K562 (cell line): ENCODE data around the gene PPP4R3B. TPM values are rescaled to one million over a fixed set of nuclear protein-coding genes. Genes with fewer than 3 reads are reported as not detected.

ENCODE experiments used
- AFF4 ChIP-seq: sonication (generic); formaldehyde crosslinking; IDR thresholded peaks from 2 replicates; pipeline ENCODE4 v1.8.0; 2023; ENCODE audit warnings: mild to moderate bottlenecking, missing genetic modification reagents
- CC2D1A ChIP-seq: fragments of 450-650 bp; IDR thresholded peaks from 2 replicates; pipeline ENCODE4 v1.6.1; 2017; ENCODE audit warnings: mild to moderate bottlenecking
- E2F6 ChIP-seq, 2 experiments: IDR thresholded peaks; 2 replicates each; pipeline ENCODE4 v1.6.1; 2011; ENCODE audit warnings: borderline replicate concordance in 1 of 2, control low read depth in 1 of 2, low read depth in 1 of 2, low read length in 1 of 2, mild to moderate bottlenecking in 1 of 2, mixed read lengths in 1 of 2, moderate library complexity in 1 of 2; ENCODE audit not compliant: insufficient read depth in 1 of 2, insufficient read length in 1 of 2, poor library complexity in 1 of 2, severe bottlenecking in 1 of 2; ENCODE audit errors: extremely low read depth in 1 of 2
- FOXP4 ChIP-seq: sonication (generic); formaldehyde crosslinking; IDR thresholded peaks from 2 replicates; pipeline ENCODE4 v1.8.0; 2022; ENCODE audit warnings: mild to moderate bottlenecking, missing genetic modification reagents, borderline replicate concordance
- MAZ ChIP-seq, 2 experiments: fragments of 450-650 bp in 1 of 2; sonication (generic) in 1 of 2; formaldehyde crosslinking; IDR thresholded peaks in 1 of 2; conservative IDR thresholded peaks in 1 of 2; 2 replicates each; pipeline versions ENCODE4 v1.4.0 to v1.5.0; 2020; ENCODE audit warnings: mild to moderate bottlenecking in 1 of 2, missing genetic modification reagents in 1 of 2
- MLLT1 ChIP-seq, 2 experiments: fragments of 450-650 bp; IDR thresholded peaks; 2 replicates each; pipeline ENCODE4 v1.6.1; 2016
- NCOA1 ChIP-seq: fragments of 450-650 bp; IDR thresholded peaks from 2 replicates; pipeline ENCODE4 v1.6.1; 2016; ENCODE audit warnings: low read depth
- NFYB ChIP-seq: IDR thresholded peaks from 2 replicates; pipeline ENCODE4 v1.6.1; 2011; ENCODE audit warnings: mild to moderate bottlenecking, moderate library complexity; ENCODE audit not compliant: insufficient read length; ENCODE audit errors: extremely low read depth
- SAFB2 ChIP-seq: fragments of 200-400 bp; formaldehyde crosslinking; IDR thresholded peaks from 2 replicates; pipeline ENCODE4 v1.6.1; 2018; ENCODE audit warnings: borderline replicate concordance, low read length, low read depth, moderate library complexity; ENCODE audit not compliant: severe bottlenecking
- SRSF1 ChIP-seq: fragments of 200-400 bp; formaldehyde crosslinking; IDR thresholded peaks from 2 replicates; pipeline ENCODE4 v1.6.1; 2017; ENCODE audit warnings: mild to moderate bottlenecking, low read depth, low read length, moderate library complexity
- ZBTB9 ChIP-seq: fragments of 450-650 bp; formaldehyde crosslinking; IDR thresholded peaks from 2 replicates; pipeline ENCODE4 v1.4.0; 2020; ENCODE audit warnings: mild to moderate bottlenecking, moderate library complexity
- ZC3H4 ChIP-seq: sonication (generic); formaldehyde crosslinking; IDR thresholded peaks from 2 replicates; pipeline ENCODE4 v1.9.0; 2021; ENCODE audit warnings: missing genetic modification reagents, borderline replicate concordance
- polyA plus RNA-seq, 8 experiments: library from polyadenylated mRNA; depleted of rRNA in 4 of 8; stranded (reverse) in 5 of 8; unstranded in 3 of 8; fragments of >200 nt; fragmentation: Nextera tagmentation in 2 of 8; fragmentation: Illumina TruSeq in 1 of 8; extraction: Ambion mirVana in 2 of 8; extraction: Trizol in 1 of 8; gene quantifications; 2 replicates each; pipeline versions ENCODE4 v1.2.1 to v1.2.3, GENCODE V29; 2011 to 2014; ENCODE audit warnings: inconsistent platforms in 1 of 8, missing spikeins in 1 of 8
- total RNA-seq, 7 experiments: library from RNA; depleted of rRNA in 6 of 7; stranded (reverse); fragments of >200 nt in 6 of 7; fragmentation: Illumina TruSeq in 2 of 7; extraction: Trizol in 2 of 7; gene quantifications; 2 replicates each; pipeline versions ENCODE4 v1.2.1 to v1.2.3, GENCODE V29; 2011 to 2021; ENCODE audit warnings: low replicate concordance in 1 of 7

The PPP4R3B gene
- total and polyA plus RNA-seq, 9 of the 15 experiments (the other 6 are each of a cell fraction or from before 2014, with no cell fraction given) = 13.2 to 59.2 (median 41.9) TPM

- TF ChIP-seq AFF4 (CRISPR knock-in tag) (peak; percentile 91), MAZ (CRISPR knock-in tag; conservative IDR thresholded peaks at IDR 0.05 in 1 of 2, IDR thresholded peaks at IDR 0.05 in 1 of 2) (peak; percentile 90 to 91), NFYB (peak; percentile 31), MLLT1 (IDR thresholded peaks at IDR 0.05) (peak; percentile 52 to 55; a peak in 3 of 4 replicates), ZBTB9 (CRISPR knock-in tag) (0 out of 2 replicates have a peak, but pooled peaks have one; percentile 9), SAFB2 (no peak), FOXP4 (CRISPR knock-in tag) (no peak), ZC3H4 (peak; percentile 75; the same call in 1 of the 2 replicates), SRSF1 (0 out of 2 replicates have a peak, but pooled peaks have one; percentile 39), NCOA1 (peak; percentile 59), E2F6 (IDR thresholded peaks at IDR 0.05; ENCODE audit: borderline replicate concordance in 1 of 2, extremely low read depth in 1 of 2, insufficient read depth in 1 of 2, insufficient read length in 1 of 2, low read depth in 1 of 2, low read length in 1 of 2, poor library complexity in 1 of 2, severe bottlenecking in 1 of 2) (peak; percentile 50 to 64), CC2D1A (peak; percentile 52; the same call in 1 of the 2 replicates)
Observed at GRCh38 chr2:55617175-55618024, at the start of gene PPP4R3B (continued).
